GDM1 (cell line): Measurements from ENCODE around the gene PTPRK.
"Not testable (repeated sequence)": the region's sequence is repeated elsewhere in the genome, so short reads cannot be mapped to it uniquely, and the experiment has no call there.

Experiments
- DNase-seq: peaks from one replicate; lab custom pipeline; 2025; lab: John Stamatoyannopoulos, UW

Gene PTPRK

GRCh38 chr6:127952831-127953230, 567.6 kb downstream of the PTPRK start:
- no peak for DNase-seq

GRCh38 chr6:127952176-127952575, 568.2 kb downstream of the PTPRK start:
- DNase-seq, result no peak

- no peak for DNase-seq
Measured at GRCh38 chr6:127951172-127951917, 569.1 kb downstream of the PTPRK start.

- peak; percentile 29 for DNase-seq
Measured at GRCh38 chr6:127950566-127951145, 569.7 kb downstream of the PTPRK start.

DNA sequence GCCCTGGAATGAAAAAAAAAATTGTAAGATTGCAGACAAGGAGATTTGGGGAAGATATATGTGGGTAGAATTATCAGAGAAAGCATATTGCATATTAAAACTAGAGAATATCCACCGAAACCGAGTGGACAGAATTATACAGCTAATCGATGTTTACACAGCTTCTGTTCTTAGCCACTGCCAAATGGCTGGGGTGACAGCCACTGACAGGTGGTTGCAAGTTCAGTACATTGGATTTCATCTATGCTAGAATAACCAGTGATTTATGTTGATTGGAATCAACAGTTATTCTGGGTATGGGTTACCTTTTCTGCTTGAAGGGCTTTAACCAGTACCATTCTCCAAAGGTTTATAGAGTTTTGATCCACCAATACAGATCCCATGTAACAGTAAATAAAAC, 571.1 kb downstream of the PTPRK start:
- DNase-seq, result no peak

DNA sequence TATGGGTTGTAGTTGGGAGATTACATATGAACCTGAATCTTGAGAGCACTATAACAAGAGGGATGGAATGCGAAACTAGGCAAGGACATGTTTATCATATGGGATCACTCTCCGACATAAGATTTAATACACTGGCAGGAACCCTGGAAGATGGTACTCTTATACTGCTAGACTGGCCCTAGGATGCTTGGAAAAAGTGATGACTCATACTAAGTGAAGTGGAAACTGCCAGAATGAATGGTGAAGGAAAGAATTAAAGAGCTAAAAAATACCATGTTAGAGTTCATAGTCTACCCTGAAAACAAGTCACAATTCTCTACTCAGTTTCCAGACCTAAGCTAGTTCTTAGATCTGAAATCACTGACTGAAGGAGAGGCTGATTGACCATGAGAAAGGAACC, 574.0 kb downstream of the PTPRK start:
- no peak for DNase-seq

- no peak for DNase-seq
Measured at GRCh38 chr6:127945434-127946097, 574.8 kb downstream of the PTPRK start.

DNA sequence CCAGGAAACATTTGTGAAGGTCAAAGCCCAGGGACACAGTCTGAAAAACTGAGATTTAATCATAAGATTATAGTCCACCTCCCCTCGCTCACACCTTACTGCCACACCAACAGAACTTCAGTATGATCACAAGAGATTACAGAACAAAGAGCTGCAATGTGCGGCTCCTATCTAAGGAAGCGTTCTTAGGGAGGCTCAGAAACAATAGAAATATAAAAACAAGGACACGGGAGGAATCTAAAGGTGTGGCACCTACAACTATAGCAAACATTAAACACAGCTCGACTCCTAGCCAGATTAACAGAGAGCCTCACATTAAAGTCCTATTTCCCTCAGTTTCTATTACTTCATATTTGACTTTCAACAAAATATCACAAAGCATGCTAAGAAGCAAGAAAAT, 579.2 kb downstream of the PTPRK start:
- DNase-seq, result no peak

- DNase-seq, result no peak
Measured at GRCh38 chr6:127939442-127940066, 580.8 kb downstream of the PTPRK start.

GRCh38 chr6:127938701-127939100, 581.7 kb downstream of the PTPRK start:
- DNase-seq, result no peak

DNA sequence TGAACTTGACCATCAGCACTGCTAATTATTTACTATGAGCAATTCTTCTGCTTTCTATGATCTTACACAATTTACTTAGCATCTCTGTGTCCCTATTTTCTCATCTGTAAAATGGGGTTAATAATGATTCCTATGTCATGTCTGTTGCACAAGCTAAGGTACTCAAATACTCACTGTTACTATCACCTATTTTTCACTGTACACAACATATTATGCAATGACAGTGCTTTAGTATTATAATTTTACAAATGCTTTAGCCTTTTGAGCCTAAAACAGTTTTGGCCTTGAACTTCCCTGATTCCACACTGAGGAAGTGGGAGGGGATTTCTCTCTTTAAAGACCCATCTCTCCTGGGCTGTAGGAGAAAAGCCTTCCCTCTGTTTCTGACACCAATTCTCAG, 582.7 kb downstream of the PTPRK start:
- DNase-seq, result no peak

- DNase-seq, result no peak
Measured at GRCh38 chr6:127937102-127937501, 583.3 kb downstream of the PTPRK start.

GRCh38 chr6:127934956-127935355, 585.4 kb downstream of the PTPRK start:
- no peak for DNase-seq

DNA sequence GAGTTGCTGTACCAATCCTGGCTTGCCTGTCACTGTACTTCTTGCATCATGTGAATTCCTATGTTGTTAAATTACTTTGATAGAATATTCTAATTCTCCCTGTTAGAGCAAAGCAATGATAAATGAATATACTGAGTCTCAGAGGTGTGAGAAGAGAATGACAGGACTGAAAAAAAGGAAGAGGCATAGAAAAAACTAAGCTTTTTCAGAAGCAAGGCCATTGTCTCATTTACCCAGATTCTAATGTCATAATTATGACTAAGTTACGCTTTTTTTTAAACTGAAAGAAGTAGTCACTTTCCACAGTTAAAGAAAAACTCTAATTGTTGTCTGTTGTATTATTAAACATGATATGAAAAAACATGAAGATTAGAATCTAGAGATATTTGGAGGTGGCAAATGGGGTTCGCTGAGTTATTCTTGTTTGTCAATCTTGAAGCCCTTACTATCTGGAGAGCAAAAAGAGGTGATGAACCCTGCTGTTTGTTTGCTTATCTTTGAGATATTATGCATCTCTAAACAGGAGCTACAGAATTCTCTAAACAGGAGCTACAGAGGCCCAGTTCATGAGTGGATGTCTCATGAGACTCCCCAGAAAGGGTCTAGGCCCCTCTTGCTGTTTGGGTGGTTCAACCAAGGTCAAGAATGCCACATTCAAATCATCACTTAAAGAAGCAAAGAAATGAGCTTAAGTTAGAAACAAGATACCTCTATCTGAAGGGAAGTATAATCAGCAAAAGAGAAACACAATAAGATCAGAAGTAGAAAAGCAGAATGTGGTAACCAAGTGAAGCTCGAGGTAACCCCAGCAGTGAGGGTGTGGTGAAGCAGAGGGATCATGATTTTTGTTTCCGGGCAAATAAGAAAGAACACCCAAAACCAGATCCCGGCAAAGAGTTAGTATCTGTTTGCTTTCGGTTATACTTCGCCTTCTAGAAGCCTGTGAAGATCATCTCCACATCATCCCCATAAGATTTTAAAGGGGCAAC, 586.3 kb downstream of the PTPRK start:
- no peak for DNase-seq

GRCh38 chr6:127933137-127933536, 587.3 kb downstream of the PTPRK start:
- no peak for DNase-seq

GRCh38 chr6:127932708-127933107, 587.7 kb downstream of the PTPRK start:
- no peak for DNase-seq

- not testable (repeated sequence) for DNase-seq
Measured at GRCh38 chr6:127926441-127926840, 594.0 kb downstream of the PTPRK start.

DNA sequence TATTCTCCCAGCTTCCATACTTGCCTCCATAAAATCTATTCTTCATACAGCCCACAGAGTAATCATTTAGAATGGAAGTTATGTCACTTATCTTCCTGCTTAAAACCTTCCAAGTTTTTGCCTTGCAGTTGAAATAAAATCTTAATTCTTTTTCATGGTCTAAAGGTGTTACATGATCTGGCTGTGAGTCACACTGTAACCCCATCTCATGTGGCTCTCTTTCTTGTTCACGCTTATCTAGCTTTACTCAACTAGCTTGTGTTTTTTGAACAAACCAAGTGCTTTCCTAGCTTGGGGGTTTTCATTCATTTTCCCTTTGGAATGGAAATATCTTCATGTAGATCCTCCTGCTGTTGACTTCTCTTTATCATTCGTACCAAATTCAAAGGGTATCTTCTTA, 596.0 kb downstream of the PTPRK start:
- no peak for DNase-seq

DNA sequence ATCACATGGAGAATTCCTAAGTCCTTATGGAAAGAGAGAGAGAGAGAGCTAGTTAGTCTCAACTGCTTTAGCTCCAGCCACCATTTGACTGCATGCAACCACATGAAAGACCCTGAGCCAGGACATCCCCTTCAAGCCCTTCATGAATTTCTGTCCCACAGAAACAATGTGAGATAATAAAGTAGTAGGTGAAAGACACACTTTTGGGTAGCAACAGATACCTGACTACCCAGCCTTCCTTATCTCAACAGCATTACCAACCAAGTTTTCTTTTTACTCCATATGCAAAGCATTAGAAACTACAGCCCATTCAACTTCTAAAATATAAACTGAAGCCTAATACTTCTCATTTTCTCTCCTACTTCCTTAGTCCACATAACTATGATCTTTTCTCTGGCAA, 596.4 kb downstream of the PTPRK start:
- no peak for DNase-seq

DNA sequence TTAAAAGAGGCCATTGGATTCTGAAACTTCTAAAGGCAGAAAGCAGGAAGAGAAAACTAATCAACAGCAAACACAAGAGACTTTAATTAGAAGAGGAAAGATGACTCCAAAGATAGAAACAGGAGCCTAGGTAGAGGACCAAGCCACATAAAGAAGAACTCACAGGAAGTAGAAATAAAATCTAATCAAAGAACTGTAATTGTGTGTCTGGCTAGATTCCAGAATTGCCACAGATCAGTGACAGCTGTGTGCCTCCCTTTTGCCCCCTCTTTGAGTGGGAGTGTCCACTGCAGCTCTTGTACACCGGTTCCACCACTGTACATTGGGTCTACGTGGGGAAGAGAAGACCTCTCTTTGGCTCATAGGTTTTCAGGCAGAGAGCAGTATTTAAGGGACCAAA, 597.3 kb downstream of the PTPRK start:
- no peak for DNase-seq

GRCh38 chr6:127921982-127922381, 598.4 kb downstream of the PTPRK start:
- DNase-seq, result no peak

- DNase-seq, result no peak
Measured at GRCh38 chr6:127920804-127921203, 599.6 kb downstream of the PTPRK start.
